OCI-LY7 (cell line): ENCODE results near the gene KCNH1. TPM values are rescaled to one million over a fixed set of nuclear protein-coding genes. Genes with fewer than 3 reads are reported as not detected.

ENCODE experiments used
- BruUV-seq: library from RNA; stranded (reverse); fragments of 400-500 nt; replicated peaks from 2 replicates; lab custom pipeline; 2021; lab: Mats Ljungman, UMichigan
- CTCF ChIA-PET: fragments of 300-600 bp; sonication (Branson Sonifier 250); formaldehyde crosslinking; loops from one replicate; lab custom pipeline; 2022; ENCODE audit warnings: antibody characterized with exemption; ENCODE audit not compliant: unreplicated experiment; lab: Charles Lee
- POLR2A ChIA-PET: fragments of 300-600 bp; sonication (Branson Sonifier 250); formaldehyde crosslinking; loops from one replicate; lab custom pipeline; 2022; ENCODE audit warnings: antibody characterized with exemption; lab: Charles Lee
- DNase-seq: peaks from one replicate; pipeline ENCODE4 v3.0.0-alpha.2; 2015; ENCODE audit warnings: low spot score
- H2AFZ ChIP-seq: fragments of 200-600 bp; sonication (generic), shearing (Covaris generic); 2 replicates; pipeline ENCODE4 v1.6.1; 2014; ENCODE audit warnings: mild to moderate bottlenecking, antibody characterized with exemption, low read length, moderate library complexity
- H3K27ac ChIP-seq: fragments of 200-600 bp; sonication (generic); 2 replicates; pipeline ENCODE4 v1.5.1; 2014; ENCODE audit warnings: mixed run types, low read depth, mild to moderate bottlenecking, moderate library complexity, low read length, inconsistent platforms; ENCODE audit not compliant: poor library complexity, severe bottlenecking
- H3K36me3 ChIP-seq: fragments of 200-600 bp; sonication (generic); 2 replicates; pipeline ENCODE4 v1.6.1; 2014; ENCODE audit warnings: mild to moderate bottlenecking, antibody characterized with exemption, low read length, moderate library complexity, mixed read lengths; ENCODE audit not compliant: insufficient read depth
- H3K4me1 ChIP-seq: fragments of 200-600 bp; sonication (generic); 2 replicates; pipeline ENCODE4 v1.5.1; 2014; ENCODE audit warnings: mild to moderate bottlenecking, low read length; ENCODE audit not compliant: insufficient read depth, poor library complexity, severe bottlenecking
- H3K4me2 ChIP-seq: fragments of 200-600 bp; sonication (generic); 2 replicates; pipeline ENCODE4 v1.6.1; 2014; ENCODE audit warnings: mild to moderate bottlenecking, low read length
- H3K4me3 ChIP-seq: fragments of 200-600 bp; sonication (generic); 2 replicates; pipeline ENCODE4 v1.5.1; 2014; ENCODE audit warnings: mild to moderate bottlenecking, low read depth, low read length; ENCODE audit not compliant: poor library complexity, severe bottlenecking
- H3K79me2 ChIP-seq: fragments of 200-600 bp; sonication (generic); 2 replicates; pipeline ENCODE4 v1.6.1; 2016; ENCODE audit warnings: low read depth, mild to moderate bottlenecking, low read length, moderate library complexity, mixed read lengths; ENCODE audit not compliant: insufficient read depth
- H3K9me2 ChIP-seq: fragments of 200-600 bp; sonication (generic); 2 replicates; pipeline ENCODE4 v1.6.1; 2016; ENCODE audit warnings: mild to moderate bottlenecking, low read length, mixed read lengths; ENCODE audit not compliant: insufficient read depth
- H3K9me3 ChIP-seq: fragments of 200-600 bp; sonication (generic); 2 replicates; pipeline ENCODE4 v1.6.1; 2014; ENCODE audit warnings: mild to moderate bottlenecking, mixed run types, low read length, mixed read lengths
- H4K20me1 ChIP-seq: fragments of 200-600 bp; sonication (generic); 2 replicates; pipeline ENCODE4 v1.6.1; 2014; ENCODE audit warnings: mild to moderate bottlenecking, antibody characterized with exemption, low read length, moderate library complexity, mixed read lengths; ENCODE audit not compliant: insufficient read depth
- CTCF ChIP-seq: fragments of 200-600 bp; sonication (generic); conservative IDR thresholded peaks from 2 replicates; pipeline ENCODE4 v1.5.1; 2014; ENCODE audit warnings: mild to moderate bottlenecking, antibody characterized with exemption, low read length, moderate library complexity, mixed read lengths
- EZH2phosphoT487 ChIP-seq: fragments of 200-600 bp; sonication (generic); IDR thresholded peaks from 2 replicates; pipeline ENCODE4 v1.6.1; 2018; ENCODE audit warnings: low read depth, borderline replicate concordance, mild to moderate bottlenecking, mixed run types, antibody characterized with exemption, low read length, moderate library complexity, mixed read lengths
- intact Hi-C: fragments of 100-400 bp; cut with micrococcal nuclease; formaldehyde crosslinking; loops from one replicate; pipeline ENCODE4 v1.10.0; 2022; ENCODE audit not compliant: unreplicated experiment
- total RNA-seq, 2 experiments: library from RNA; depleted of rRNA in 1 of 2; stranded (reverse); fragments of >200 nt in 1 of 2; shearing (Covaris generic) in 1 of 2; gene quantifications; 2 replicates each; pipeline ENCODE4 v1.2.3, GENCODE V29; 2014 to 2022

The KCNH1 gene
- total RNA-seq, 2 experiments from 2014 or later, result not detected

GRCh38 chr1:210738256-210738655 is 395.7 kb downstream of the KCNH1 start:
- Histone ChIP-seq H3K4me3 (no peak overlapping the region), H3K9me2 (no peaks in the 10 kb centered on the region), H4K20me1 (no peaks in the 10 kb centered on the region; the same call in 1 of the 2 replicates), H2AFZ (no peak overlapping the region), H3K27ac (no peak overlapping the region), H3K79me2 (no peaks in the 10 kb centered on the region), H3K9me3 (no peaks in the 10 kb centered on the region), H3K4me2 (no peak overlapping the region), H3K4me1 (no peaks in the 10 kb centered on the region), H3K36me3 (no peaks in the 10 kb centered on the region)
- no peak for TF ChIP-seq CTCF
- no peak for TF ChIP-seq EZH2phosphoT487
- ChIA-PET POLR2A (interaction anchor here (0.7 to 1.2 kb wide), 2 partner anchors 20 to 36 kb away, joined by 4 read pairs; no protein-coding TSS in a partner anchor), CTCF (no interaction called here)
- intact Hi-C loops, result no loop called here
- no peak for DNase-seq
- no TSS peak for BruUV-seq

- H3K4me1 ChIP-seq, result no peaks in the 10 kb centered on the region
- no TSS peak for BruUV-seq
- no peak overlapping the region for H3K4me3 ChIP-seq
- no peaks in the 10 kb centered on the region for H3K79me2 ChIP-seq
- H3K27ac ChIP-seq, result no peak overlapping the region
- H4K20me1 ChIP-seq, result no peaks in the 10 kb centered on the region; the same call in 1 of the 2 replicates
- no peaks in the 10 kb centered on the region for H3K9me2 ChIP-seq
- TF ChIP-seq CTCF, result no peak
- no peak for TF ChIP-seq EZH2phosphoT487
- POLR2A ChIA-PET, result no interaction called here
- no peak overlapping the region for H2AFZ ChIP-seq
- CTCF ChIA-PET, result no interaction called here
- no peaks in the 10 kb centered on the region for H3K9me3 ChIP-seq
- DNase-seq, result no peak
- intact Hi-C loops, result no loop called here
- no peaks in the 10 kb centered on the region for H3K36me3 ChIP-seq
- H3K4me2 ChIP-seq, result no peak overlapping the region
Measured at GRCh38 chr1:210736713-210737112, 397.2 kb downstream of the KCNH1 start.

- TF ChIP-seq CTCF, result no peak
- TF ChIP-seq EZH2phosphoT487, result no peak
Measured at GRCh38 chr1:210731597-210731996, 402.4 kb downstream of the KCNH1 start.

More at GRCh38 chr1:210731597-210731996, 402.4 kb downstream of the KCNH1 start:
- CTCF ChIA-PET, result no interaction called here
- H3K36me3 ChIP-seq, result no peaks in the 10 kb centered on the region
- no peak overlapping the region for H3K27ac ChIP-seq
- H3K4me2 ChIP-seq, result no peak overlapping the region
- no TSS peak for BruUV-seq
- no peaks in the 10 kb centered on the region for H3K4me1 ChIP-seq
- POLR2A ChIA-PET, result no interaction called here
- no peaks in the 10 kb centered on the region for H3K79me2 ChIP-seq
- no peaks in the 10 kb centered on the region for H3K9me2 ChIP-seq
- no peaks in the 10 kb centered on the region for H4K20me1 ChIP-seq
- no peak for DNase-seq
- no peak overlapping the region for H2AFZ ChIP-seq
- intact Hi-C loops, result no loop called here
- no peak overlapping the region for H3K4me3 ChIP-seq
- no peaks in the 10 kb centered on the region for H3K9me3 ChIP-seq
